ENCODE measurements around the gene SMAD4.
"Not testable (repeated sequence)": the region's sequence is repeated elsewhere in the genome, so short reads cannot be mapped to it uniquely, and the experiment has no call there.

SMAD4 gene

DNA sequence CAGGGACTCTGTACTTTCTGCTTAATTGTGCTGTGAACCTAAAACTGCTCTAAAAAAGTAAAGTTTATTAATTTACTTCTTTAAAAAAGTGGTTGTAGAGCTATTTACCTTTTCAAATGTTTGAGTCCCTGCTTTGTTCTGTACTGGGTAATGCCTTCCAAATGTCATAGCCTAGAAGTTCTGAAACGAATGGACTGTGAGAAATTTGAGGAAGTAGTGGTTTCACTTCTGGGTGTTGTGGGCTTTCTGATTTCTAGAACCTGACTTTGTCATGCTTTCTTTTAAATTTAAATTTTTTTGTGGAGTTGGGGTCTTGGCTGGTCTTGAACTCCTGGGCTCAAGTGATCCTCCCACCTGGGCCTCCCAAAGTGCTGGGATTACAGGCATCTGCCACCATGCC lies 44.6 kb downstream of the SMAD4 start:
- peak; percentile 5 for DNase-seq

DNA sequence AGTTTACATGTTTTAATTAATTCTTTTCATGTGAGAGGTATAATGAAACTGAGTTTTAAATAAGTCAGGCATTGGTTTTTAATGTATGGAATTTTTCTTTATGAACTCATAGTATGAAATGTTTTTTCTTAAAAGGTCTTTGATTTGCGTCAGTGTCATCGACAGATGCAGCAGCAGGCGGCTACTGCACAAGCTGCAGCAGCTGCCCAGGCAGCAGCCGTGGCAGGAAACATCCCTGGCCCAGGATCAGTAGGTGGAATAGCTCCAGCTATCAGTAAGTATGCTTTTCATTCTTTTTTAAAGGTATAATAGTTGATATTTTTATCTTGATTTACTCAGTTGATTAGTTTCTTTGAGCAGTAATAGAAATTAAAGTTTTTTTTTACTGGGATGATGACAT lies 46.5 kb downstream of the SMAD4 start:
- no peak for DNase-seq

- DNase-seq: peak; percentile 10
These were observed 47.2 kb downstream of the SMAD4 start for GRCh38 chr18:51077217-51077616.

DNA sequence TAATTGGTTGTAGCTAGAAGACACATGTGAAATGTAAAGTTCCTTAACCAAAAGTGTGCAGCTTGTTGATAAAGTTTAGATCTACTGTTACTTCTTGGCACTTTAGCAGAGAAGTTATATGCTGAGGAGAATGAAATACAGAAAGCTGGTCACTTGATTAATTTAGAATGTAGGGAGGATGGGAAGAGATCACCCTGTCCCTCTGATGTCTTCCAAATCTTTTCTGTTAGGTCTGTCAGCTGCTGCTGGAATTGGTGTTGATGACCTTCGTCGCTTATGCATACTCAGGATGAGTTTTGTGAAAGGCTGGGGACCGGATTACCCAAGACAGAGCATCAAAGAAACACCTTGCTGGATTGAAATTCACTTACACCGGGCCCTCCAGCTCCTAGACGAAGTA lies 48.0 kb downstream of the SMAD4 start:
- no peak for DNase-seq

- DNase-seq: peak; percentile 30
These were observed 52.7 kb downstream of the SMAD4 start for GRCh38 chr18:51082571-51083267.

DNA sequence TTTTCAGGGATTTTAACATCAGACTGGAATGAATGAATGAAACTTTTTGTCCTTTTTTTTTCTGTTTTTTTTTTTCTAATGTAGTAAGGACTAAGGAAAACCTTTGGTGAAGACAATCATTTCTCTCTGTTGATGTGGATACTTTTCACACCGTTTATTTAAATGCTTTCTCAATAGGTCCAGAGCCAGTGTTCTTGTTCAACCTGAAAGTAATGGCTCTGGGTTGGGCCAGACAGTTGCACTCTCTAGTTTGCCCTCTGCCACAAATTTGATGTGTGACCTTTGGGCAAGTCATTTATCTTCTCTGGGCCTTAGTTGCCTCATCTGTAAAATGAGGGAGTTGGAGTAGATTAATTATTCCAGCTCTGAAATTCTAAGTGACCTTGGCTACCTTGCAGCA lies 53.4 kb downstream of the SMAD4 start:
- DNase-seq: no peak

DNA sequence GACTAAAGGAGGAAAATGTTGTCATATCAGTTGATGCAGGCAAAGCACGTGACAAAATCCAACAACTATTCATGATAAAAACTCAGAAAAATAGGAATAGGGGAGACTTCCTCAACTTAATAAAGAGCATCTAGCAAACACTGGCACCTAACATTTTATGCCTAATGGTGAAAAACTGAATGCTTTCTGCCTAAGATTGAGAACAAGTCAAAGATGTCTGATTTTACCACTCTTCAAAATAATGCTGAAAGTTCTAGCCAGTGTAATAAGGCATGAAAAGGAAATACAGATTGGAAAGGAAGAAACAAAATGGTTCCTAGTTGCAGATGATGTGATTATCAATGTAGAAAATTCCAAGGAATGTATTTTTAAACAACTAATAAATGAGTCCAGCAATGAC lies 58.4 kb downstream of the SMAD4 start:
- DNase-seq: no peak

DNA sequence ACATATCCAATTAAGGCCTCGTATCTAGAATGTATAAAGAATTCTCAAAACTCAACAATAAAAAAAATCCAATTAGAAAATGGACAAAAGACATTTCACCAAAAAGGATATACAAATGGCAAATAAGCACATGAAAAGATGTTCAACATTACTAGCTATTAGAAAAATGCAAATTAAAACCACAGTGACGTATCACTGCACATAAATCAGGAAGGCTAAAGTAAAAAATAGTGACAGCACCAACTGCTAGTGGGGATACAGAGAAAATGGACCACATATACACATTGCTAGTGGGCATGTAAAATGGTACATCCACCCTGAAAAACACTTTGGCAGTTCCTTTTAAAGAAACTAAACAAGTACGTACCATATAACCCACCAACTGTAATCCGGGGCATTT lies 59.7 kb downstream of the SMAD4 start:
- no peak for DNase-seq

DNA sequence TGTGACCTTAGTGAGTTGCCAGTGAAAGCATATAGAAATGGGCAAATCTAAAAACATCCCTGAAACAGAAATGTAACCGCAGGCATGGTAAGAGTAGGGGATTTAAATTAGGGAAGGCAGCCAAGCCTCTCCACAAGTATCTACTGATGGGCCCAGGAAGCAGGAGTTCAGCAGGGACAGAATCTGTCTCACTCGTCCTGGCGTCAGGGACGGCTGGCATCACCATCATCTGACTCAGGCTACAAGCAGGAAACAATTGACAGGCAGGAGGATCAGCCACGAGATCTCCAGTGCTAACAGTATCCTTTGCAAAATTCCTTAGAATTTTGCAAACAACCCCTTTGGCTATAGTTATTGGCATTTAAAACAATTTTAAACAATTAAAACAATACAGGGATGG lies 61.3 kb downstream of the SMAD4 start:
- DNase-seq: no peak

DNA sequence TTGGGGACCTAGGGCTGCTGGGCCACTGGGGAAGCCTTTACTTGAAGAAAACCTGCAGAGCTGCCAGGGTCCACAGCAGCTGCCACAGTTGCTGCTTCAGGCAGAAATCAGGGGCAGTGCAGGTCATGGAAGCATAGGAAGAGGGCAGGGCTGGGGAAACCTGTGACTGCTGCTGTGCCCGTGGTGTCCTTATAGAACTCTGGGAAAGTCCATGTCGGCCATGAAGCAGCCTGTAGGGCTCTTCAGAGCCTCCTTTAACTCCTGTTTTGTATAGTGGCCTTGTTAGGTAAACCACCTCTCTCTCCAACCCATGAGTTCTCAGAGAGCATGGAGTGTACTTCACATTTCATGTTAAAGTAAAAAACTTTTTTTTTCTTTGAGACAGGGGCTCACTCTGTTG lies 62.1 kb downstream of the SMAD4 start:
- DNase-seq: no peak

DNA sequence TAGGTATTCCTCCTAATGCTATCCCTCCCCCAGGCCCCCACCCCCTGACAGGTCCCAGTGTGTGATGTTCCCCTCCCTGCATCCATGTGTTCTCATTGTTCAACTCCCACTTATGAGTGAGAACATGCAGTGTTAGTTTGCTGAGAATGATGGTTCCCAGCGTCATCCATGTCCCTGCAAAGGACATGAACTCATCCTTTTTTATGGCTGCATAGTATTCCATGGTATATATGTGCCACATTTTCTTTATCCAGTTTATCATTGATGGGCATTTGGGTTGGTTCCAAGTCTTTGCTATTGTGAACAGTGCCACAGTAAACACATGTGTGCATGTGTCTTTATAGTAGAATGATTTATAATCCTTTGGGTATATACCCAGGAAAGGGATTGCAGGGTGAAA lies 63.0 kb downstream of the SMAD4 start:
- not testable (repeated sequence) for DNase-seq

GRCh38 chr18:51097021-51097822 lies 67.2 kb downstream of the SMAD4 start:
- no peak for DNase-seq

GRCh38 chr18:51098082-51098481 lies 68.1 kb downstream of the SMAD4 start:
- DNase-seq: no peak

- no peak for DNase-seq
These were observed 68.5 kb downstream of the SMAD4 start for GRCh38 chr18:51098513-51098912.

DNA sequence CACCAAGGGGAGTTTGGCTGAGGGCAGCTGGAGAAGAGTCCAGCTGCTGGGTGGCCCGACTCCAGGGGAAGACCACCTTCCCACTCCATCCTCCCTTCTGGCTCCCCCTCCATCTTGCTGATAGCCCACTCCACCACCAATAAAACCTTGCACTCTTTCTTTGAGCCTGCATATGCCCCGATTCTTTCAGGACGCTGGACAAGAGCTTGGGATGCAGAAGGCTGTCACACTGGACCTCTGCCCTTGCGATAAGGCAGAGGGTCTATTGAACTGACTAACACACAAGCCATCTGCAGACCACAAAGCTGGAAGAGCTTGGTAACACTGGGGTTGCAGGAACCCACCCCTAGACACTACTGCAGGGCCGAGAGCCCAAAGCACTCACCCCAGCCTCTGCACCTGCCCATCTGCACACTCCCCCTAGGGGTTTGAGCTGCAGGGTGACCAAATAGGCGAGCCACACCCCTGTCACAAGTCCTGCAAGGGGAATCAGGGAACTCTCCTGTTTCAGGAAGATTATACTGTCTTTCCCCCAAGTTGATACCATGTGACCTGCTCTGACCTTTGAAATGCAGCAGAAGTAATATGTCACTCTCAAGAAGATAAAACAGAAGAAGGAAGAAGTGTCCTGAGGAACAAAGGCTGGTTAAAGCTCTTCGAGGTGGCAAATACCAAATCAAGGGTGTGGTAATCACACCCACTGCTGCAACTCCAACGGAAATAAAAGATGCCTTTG lies 70.5 kb downstream of the SMAD4 start:
- DNase-seq: no peak

DNA sequence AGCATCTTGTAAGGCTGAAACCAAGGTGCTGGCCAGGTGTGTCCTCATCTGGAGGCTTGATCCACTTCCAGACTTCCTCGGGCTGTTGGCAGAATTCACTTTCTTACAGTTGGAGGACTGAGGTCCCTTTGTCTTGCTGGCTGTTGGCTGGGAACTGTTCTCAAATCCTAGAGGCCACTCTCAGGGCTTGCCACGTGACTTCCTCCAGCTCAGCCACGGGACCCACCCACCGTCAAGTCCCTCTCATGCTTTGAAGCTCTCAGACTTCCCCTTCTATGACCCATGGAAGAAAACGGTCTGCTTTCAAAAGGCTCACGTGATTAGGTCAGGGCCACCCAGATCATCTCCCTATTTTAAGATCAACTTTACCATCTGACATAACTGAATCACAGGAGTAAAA lies 77.1 kb downstream of the SMAD4 start:
- DNase-seq: no peak

GRCh38 chr18:51107598-51108305 lies 77.7 kb downstream of the SMAD4 start:
- DNase-seq: peak; percentile 15

DNA sequence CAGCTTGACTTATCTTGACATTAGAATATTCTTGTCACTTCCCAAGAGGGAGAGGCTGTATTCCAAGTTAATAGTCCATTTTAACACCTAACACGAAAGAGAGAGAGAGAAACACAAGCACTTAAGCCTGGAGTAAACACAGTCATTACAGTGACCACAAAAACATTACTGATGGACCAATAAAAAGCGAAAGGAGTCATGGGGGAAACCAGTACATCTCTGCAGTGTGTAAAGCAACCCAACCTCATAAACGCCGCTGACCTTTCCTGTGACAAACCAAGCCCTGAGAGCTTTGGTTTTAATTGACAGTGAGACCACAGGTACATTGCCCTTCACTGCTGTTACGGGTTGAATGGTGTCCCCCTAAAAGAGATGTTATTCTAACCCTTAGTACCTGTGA lies 78.3 kb downstream of the SMAD4 start:
- DNase-seq: no peak

DNA sequence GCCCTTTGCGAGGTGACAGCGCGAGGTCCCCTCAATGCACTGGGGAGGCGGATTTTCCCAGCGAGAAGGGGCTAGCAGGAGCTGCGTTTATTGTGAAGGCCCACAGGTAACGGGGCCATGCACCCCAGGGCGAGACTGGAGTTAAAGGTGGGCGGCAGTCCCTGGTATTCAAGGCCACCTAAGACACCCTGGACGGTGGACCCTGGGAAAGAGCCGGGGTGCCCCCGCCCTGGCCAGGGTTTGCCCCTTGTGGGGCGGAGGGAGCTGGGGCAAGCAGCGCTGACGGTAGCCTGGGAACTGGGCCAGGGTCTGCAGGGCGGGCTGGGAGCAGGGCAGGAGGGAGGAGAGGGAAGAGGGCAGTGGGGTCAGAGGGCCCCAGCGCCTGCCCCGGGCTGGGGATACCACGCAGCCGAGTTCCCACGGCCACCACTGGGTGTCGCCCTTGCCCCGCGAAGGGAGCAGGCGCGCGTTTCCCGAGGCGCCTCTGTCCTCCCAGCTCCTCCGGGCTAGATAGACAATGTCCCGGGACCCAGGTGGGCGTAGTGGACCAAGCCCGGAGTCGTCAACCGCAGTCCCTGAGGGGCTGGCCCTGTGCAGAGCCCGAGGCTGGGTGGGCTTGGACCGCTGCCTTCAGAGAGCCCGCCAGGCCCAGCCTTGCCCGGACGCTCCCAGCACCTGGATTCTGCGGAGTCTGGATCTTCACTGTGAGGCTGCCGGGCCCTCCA lies 80.2 kb downstream of the SMAD4 start:
- peak; percentile 73 for DNase-seq

GRCh38 chr18:51111633-51112355 lies 81.8 kb downstream of the SMAD4 start:
- DNase-seq: not testable (repeated sequence)

DNA sequence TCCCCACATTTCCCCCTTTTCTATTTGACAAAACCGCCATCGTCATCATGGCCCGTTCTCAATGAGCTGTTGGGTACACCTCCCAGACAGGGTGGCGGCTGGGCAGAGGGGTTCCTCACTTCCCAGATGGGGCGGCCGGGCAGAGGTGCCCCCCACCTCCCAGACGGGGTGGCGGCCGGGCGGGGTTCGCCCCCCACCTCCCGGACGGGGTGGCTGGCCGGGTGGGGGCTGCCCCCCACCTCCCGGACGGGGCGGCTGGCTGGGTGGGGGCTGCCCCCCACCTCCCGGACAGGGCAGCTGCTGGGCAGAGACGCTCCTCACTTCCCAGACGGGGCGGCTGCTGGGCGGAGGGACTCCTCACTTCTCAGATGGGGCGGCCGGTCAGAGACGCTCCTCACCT lies 87.0 kb downstream of the SMAD4 start:
- DNase-seq: not testable (repeated sequence)

DNA sequence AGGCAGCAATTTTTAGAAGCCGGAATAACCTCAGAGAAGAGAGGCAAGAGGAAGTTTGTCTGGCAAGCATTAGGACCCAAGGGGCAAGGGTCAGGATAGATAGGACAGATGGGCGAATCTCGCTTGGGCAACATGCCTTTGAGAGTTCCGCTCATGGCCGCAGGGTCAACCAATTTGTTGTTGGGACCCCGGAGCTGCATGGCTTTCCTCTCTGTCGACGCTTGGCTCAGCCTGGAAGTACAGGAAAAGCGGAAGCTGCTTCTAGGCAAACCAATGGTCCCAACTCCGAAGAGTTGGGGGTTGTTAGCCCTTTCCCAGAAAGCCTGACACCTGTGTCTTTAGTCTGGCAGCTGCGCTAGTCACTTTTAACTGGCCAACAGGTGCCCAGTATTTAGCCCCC lies 89.5 kb downstream of the SMAD4 start:
- DNase-seq: not testable (repeated sequence)
